NOMO-1 treated with dmso at 0.1 percent for 144 hours (cell line): Measurements from ENCODE around the gene CXCL17.
"Not testable (repeated sequence)": the region's sequence is repeated elsewhere in the genome, so short reads cannot be mapped to it uniquely, and the experiment has no call there.

Experiments
- DNase-seq: peaks from one replicate; lab custom pipeline; 2025; ENCODE audit not compliant: unreplicated experiment; lab: John Stamatoyannopoulos, UW

Gene CXCL17

GRCh38 chr19:42466521-42467182, 23.9 kb upstream of the CXCL17 start:
- DNase-seq: no peak

GRCh38 chr19:42465827-42466280, 23.1 kb upstream of the CXCL17 start:
- no peak for DNase-seq

GRCh38 chr19:42461700-42462324, 19.1 kb upstream of the CXCL17 start:
- DNase-seq: no peak

- not testable (repeated sequence) for DNase-seq
Measured at GRCh38 chr19:42461231-42461630, 18.5 kb upstream of the CXCL17 start.

GRCh38 chr19:42459926-42460325, 17.2 kb upstream of the CXCL17 start:
- no peak for DNase-seq

- no peak for DNase-seq
Measured at GRCh38 chr19:42455621-42456081, 12.9 kb upstream of the CXCL17 start.

GRCh38 chr19:42455086-42455485, 12.3 kb upstream of the CXCL17 start:
- no peak for DNase-seq

- DNase-seq: no peak
Measured at GRCh38 chr19:42452590-42452989, 9.8 kb upstream of the CXCL17 start.

- peak; percentile 89 for DNase-seq
Measured at GRCh38 chr19:42450314-42450934, 7.7 kb upstream of the CXCL17 start.

GRCh38 chr19:42448306-42448705, 5.6 kb upstream of the CXCL17 start:
- DNase-seq: not testable (repeated sequence)

- no peak for DNase-seq
Measured at GRCh38 chr19:42445948-42446347, 3.2 kb upstream of the CXCL17 start.

GRCh38 chr19:42443944-42444398, 1.2 kb upstream of the CXCL17 start:
- no peak for DNase-seq

- no peak for DNase-seq
Measured at GRCh38 chr19:42441049-42441445, 1.7 kb downstream of the CXCL17 start.

GRCh38 chr19:42440357-42441048, 2.2 kb downstream of the CXCL17 start:
- peak; percentile 57 for DNase-seq

- no peak for DNase-seq
Measured at GRCh38 chr19:42436006-42436405, 6.7 kb downstream of the CXCL17 start.

- no peak for DNase-seq
Measured at GRCh38 chr19:42435316-42435715, 7.4 kb downstream of the CXCL17 start.

- DNase-seq: peak; percentile 45
Measured at GRCh38 chr19:42433503-42434260, 9.1 kb downstream of the CXCL17 start.

GRCh38 chr19:42431486-42431885, 11.3 kb downstream of the CXCL17 start:
- DNase-seq: no peak

GRCh38 chr19:42428676-42429075, 14.1 kb downstream of the CXCL17 start:
- no peak for DNase-seq

- no peak for DNase-seq
Measured at GRCh38 chr19:42427313-42427712, 15.4 kb downstream of the CXCL17 start, which contains the start of gene LIPE. LIPE (minus strand) TSS chr19:42427388; CDS start chr19:42427149, 239 bp downstream.

- DNase-seq: no peak
Measured at GRCh38 chr19:42426643-42427042, 16.1 kb downstream of the CXCL17 start.
